NCI-H187 treated with DMSO at 0.1 percent for 48 hours (cell line): ENCODE results near the gene TRIM56.
A peak's percentile ranks its signal among the peaks of the same experiment; 100 is the strongest.
"Not testable (repeated sequence)": the region's sequence is repeated elsewhere in the genome, so short reads cannot be mapped to it uniquely, and the experiment has no call there.

Source experiments
- DNase-seq: peaks from one replicate; lab custom pipeline; 2025; lab: John Stamatoyannopoulos, UW

Gene TRIM56

GRCh38 chr7:101132626-101133600 is 47.6 kb downstream of the TRIM56 start:
- DNase-seq, result not testable (repeated sequence)

- DNase-seq, result no peak
These were observed 48.5 kb downstream of the TRIM56 start for GRCh38 chr7:101133621-101134398.

GRCh38 chr7:101134399-101134980 is 49.2 kb downstream of the TRIM56 start:
- no peak for DNase-seq

GRCh38 chr7:101137651-101138212 is 52.5 kb downstream of the TRIM56 start:
- no peak for DNase-seq

- no peak for DNase-seq
These were observed 53.1 kb downstream of the TRIM56 start for GRCh38 chr7:101138213-101138870.

GRCh38 chr7:101140339-101140699 is 55.0 kb downstream of the TRIM56 start:
- peak; percentile 41 for DNase-seq

GRCh38 chr7:101140746-101141382 is 55.6 kb downstream of the TRIM56 start:
- DNase-seq, result no peak
